Effector memory CD8-positive, alpha-beta T cell (primary cell): ENCODE data around the gene EPHB1.

Experiments used
- ATAC-seq: fragments of 150-1000 bp; cut with Tn5 transposase; replicated peaks from 2 replicates; pipeline ENCODE4 v1.10.0; 2021; ENCODE audit warnings: mild to moderate bottlenecking, moderate library complexity
- DNase-seq, 3 experiments: peaks; one replicate each; pipeline ENCODE4 v3.0.0; 2021
- H3K27ac Mint-ChIP-seq, 2 donors: one replicate each; pipeline ENCODE4 v1.8.0; 2022; ENCODE audit warnings: mild to moderate bottlenecking in 2 of 2, mixed read lengths in 2 of 2, moderate library complexity in 2 of 2
- H3K27me3 Mint-ChIP-seq, 2 donors: one replicate each; pipeline ENCODE4 v1.8.0; 2022; ENCODE audit warnings: mixed read lengths in 2 of 2
- H3K36me3 Mint-ChIP-seq: one replicate; pipeline ENCODE4 v1.8.0; 2022; ENCODE audit warnings: mild to moderate bottlenecking, moderate library complexity, mixed read lengths; ENCODE audit not compliant: insufficient read depth
- H3K4me1 Mint-ChIP-seq, 2 donors: one replicate each; pipeline ENCODE4 v1.8.0; 2022; ENCODE audit warnings: low read depth in 2 of 2, mixed read lengths in 2 of 2
- H3K4me3 Mint-ChIP-seq, 2 donors: one replicate each; pipeline ENCODE4 v1.8.0; 2022; ENCODE audit warnings: mild to moderate bottlenecking in 2 of 2, mixed read lengths in 2 of 2, moderate library complexity in 2 of 2
- H3K9me3 Mint-ChIP-seq, 2 donors: one replicate each; pipeline ENCODE4 v1.8.0; 2022; ENCODE audit warnings: mixed read lengths in 2 of 2

Gene EPHB1

DNA sequence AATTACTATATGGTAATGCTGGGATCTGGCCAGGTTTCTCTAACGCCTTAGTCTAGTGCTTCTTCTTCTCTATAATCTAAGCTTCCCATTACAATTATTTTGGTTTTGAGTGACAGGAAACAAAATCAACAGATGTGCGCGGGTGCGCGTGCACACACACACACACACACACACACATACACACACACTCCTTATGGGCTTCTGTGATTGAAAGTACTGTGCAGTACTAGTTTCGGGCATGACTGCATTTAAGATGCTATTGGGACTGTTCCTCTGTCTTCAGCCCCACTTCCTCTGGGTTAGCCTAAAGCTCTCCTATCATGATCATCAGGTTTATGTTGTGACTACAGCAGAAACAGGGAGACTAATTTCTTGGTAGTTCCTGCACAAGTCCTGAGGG is 32.2 kb downstream of the EPHB1 start:
- no peaks in the 10 kb centered on the region for H3K27me3 Mint-ChIP-seq
- H3K4me3 Mint-ChIP-seq: no peak overlapping the region
- no peaks in the 10 kb centered on the region for H3K4me1 Mint-ChIP-seq
- H3K27ac Mint-ChIP-seq: no peak overlapping the region
- no peak for DNase-seq
- no peak for ATAC-seq
- H3K36me3 Mint-ChIP-seq: no peaks in the 10 kb centered on the region
- peaks cover 0 to 2% of the 10 kb centered on the region in 2 donors for H3K9me3 Mint-ChIP-seq

DNA sequence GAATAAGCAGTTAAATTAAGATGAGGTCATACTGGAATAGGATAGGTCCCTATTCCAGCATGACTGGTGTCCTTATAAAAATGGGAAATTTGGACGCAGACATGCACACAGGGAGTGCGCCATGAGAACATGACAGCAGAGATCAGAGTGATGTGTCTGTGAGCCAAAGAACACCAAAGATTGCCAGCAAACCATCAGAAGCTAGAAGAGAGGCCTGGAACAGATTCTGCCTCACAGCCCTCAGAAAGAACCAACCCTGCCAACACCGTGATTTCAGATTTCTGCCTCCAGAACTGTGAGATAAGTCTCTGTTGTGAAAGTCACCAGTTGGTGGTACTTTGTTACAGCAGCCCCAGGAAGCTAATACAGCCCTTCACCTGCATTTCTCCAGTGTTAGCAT is 34.7 kb downstream of the EPHB1 start:
- Mint-ChIP-seq H3K27me3 (peaks cover 0 to 9% of the 10 kb centered on the region in 2 donors), H3K9me3 (peaks cover 0 to 4% of the 10 kb centered on the region in 2 donors), H3K36me3 (no peaks in the 10 kb centered on the region), H3K4me3 (no peak overlapping the region), H3K27ac (no peak overlapping the region), H3K4me1 (no peaks in the 10 kb centered on the region)
- DNase-seq: no peak
- ATAC-seq: no peak

DNA sequence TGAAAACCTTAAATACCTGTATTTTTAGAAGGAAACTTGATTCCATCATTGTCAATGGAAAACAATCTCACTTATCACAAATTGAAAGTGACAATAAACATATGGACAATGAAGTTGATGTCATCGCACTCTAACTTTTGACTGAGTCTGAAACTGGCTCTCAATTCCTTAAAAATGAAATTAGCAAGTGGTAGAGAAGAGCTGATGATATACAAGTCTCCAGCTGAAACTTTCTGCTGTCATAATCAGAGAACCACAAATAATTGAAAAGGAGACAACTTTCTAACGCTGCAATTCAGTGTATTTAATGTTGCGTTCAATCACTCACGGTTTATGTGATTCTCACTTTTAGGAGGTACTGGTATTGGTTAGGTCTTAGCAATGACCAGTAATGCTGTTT is 37.5 kb downstream of the EPHB1 start:
- ATAC-seq (no peak), DNase-seq (no peak)
- Mint-ChIP-seq H3K4me1 (no peaks in the 10 kb centered on the region), H3K9me3 (peaks cover 0 to 4% of the 10 kb centered on the region in 2 donors), H3K27me3 (peaks cover 0 to 9% of the 10 kb centered on the region in 2 donors), H3K36me3 (no peaks in the 10 kb centered on the region), H3K4me3 (no peak overlapping the region), H3K27ac (no peak overlapping the region)

DNA sequence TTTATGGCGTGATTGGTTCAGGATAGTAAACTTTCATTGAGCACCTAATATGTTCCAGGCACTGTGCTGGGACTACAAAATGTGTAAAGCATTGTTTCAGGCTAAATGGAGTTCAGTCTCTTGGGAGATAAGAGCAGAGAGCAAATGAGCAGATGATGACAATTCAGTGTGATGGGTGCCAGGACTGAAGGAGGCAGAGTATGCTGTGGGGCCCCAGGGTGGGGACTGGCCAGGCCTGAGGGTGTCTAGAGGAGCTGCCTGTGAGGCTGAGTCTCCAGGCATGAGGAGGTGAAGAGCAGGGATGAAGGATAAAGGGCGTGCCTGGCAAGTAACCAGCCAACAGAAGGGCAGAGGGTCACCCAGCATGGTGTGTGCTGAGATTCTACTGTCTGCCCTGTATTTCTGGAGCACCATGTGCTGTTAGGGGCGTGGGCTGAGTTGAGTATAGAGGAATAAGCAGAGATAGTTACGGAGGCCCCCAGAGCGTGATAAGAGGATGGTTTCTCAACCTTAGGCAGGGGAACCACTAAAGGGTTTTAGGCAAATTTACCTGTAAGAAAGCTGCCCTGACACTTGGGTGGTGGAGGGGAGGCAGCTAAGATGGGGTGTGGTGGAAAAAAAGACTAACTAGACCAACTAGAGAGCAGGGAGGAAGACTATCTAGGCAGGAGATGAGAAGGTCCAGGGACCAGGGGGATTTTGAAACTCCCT is 38.5 kb downstream of the EPHB1 start:
- no peaks in the 10 kb centered on the region for H3K36me3 Mint-ChIP-seq
- no peak overlapping the region for H3K27ac Mint-ChIP-seq
- H3K27me3 Mint-ChIP-seq: peaks cover 0 to 9% of the 10 kb centered on the region in 2 donors
- no peak for ATAC-seq
- DNase-seq: no peak
- H3K9me3 Mint-ChIP-seq: peaks cover 0 to 4% of the 10 kb centered on the region in 2 donors
- H3K4me1 Mint-ChIP-seq: no peaks in the 10 kb centered on the region
- H3K4me3 Mint-ChIP-seq: no peak overlapping the region

DNA sequence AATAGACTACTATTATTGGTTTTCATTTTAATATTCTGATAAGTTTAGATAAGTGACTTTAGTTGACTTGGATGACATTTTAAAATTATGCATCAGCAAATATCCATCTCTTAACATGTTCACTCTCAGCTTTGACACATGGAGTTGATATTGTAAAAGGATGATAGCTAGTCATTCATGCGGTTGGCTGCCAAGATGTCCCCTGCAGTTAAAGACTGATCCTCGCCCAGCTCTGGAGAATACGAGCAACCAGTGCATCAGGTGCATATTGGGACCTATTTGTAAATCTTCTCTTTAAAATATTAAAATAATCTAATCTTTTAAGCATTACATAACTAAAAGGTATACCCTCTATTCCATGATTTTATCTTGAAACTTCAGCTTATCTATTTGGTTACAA is 41.9 kb downstream of the EPHB1 start:
- Mint-ChIP-seq H3K27me3 (peaks cover 0 to 9% of the 10 kb centered on the region in 2 donors), H3K36me3 (no peaks in the 10 kb centered on the region), H3K9me3 (peaks cover 0 to 5% of the 10 kb centered on the region in 2 donors), H3K4me1 (no peaks in the 10 kb centered on the region), H3K27ac (no peak overlapping the region), H3K4me3 (no peak overlapping the region)
- ATAC-seq (no peak), DNase-seq (no peak)

DNA sequence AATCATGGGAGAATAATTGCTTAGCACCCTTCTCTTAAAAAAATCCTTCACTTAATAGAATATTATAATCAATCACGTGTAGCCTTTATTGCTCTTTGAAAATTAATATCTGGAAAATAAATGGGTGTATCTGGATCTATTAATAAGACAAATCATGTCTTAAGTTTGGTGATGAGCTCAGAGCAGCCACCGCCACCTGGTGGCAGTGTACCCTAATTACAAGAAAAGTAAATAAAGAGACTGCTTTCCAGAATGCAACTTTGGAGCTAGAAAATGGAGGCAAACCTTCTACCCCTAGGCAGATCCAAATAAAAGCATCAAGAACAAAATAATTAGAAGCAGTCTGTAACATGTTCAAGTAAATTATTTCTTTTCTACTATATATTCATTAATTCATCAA is 43.5 kb downstream of the EPHB1 start:
- Mint-ChIP-seq H3K27me3 (peaks cover 0 to 3% of the 10 kb centered on the region in 2 donors), H3K36me3 (no peaks in the 10 kb centered on the region), H3K9me3 (peaks cover 6 to 13% of the 10 kb centered on the region in 2 donors), H3K27ac (no peak overlapping the region), H3K4me1 (no peaks in the 10 kb centered on the region), H3K4me3 (no peak overlapping the region)
- ATAC-seq (no peak), DNase-seq (no peak)

DNA sequence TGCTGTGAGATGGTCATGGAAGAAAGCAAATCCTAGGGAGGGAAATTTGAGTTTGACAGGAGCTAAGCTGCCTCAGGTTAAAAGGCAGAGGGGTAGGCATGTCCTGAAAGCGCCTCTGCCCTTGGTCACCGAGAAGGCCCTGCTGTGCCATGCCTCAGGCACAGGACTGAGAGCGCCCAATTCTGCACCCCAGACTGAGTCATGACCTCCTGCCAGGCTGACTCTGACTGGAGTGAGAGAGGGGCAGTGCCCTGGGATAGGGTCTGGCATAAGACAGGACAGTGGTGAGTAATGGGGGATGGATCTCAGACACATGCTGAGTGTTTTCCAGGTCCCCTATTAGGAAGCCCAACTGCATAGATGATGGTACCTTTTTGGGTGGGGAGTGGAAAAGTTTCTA is 44.4 kb downstream of the EPHB1 start:
- Mint-ChIP-seq H3K36me3 (no peaks in the 10 kb centered on the region), H3K27ac (no peak overlapping the region), H3K4me3 (no peak overlapping the region), H3K27me3 (no peaks in the 10 kb centered on the region), H3K9me3 (peaks cover 6 to 19% of the 10 kb centered on the region in 2 donors), H3K4me1 (no peaks in the 10 kb centered on the region)
- DNase-seq: no peak
- no peak for ATAC-seq

DNA sequence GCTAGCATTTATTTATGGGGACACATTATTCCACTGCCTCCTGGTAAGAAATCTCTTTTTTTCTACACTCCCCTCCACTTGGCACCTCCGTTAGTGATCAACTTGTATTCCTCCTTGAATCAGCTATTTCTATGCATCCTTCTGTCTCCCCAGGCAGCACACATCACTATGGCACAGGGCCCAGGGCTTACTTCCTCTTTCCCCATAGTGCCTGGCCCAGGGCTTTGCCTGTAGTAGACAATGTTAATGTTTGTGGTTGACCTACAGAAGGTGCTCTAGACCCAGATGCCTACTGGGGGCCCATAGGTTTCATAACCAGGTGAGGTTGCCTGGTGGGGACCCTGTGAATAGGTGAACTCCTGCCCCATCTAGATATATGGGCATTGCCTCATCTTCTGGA is 44.9 kb downstream of the EPHB1 start:
- no peaks in the 10 kb centered on the region for H3K4me1 Mint-ChIP-seq
- no peaks in the 10 kb centered on the region for H3K27me3 Mint-ChIP-seq
- DNase-seq (no peak), ATAC-seq (no peak)
- peaks cover 7 to 24% of the 10 kb centered on the region in 2 donors for H3K9me3 Mint-ChIP-seq
- no peak overlapping the region for H3K27ac Mint-ChIP-seq
- H3K36me3 Mint-ChIP-seq: no peaks in the 10 kb centered on the region
- H3K4me3 Mint-ChIP-seq: no peak overlapping the region

DNA sequence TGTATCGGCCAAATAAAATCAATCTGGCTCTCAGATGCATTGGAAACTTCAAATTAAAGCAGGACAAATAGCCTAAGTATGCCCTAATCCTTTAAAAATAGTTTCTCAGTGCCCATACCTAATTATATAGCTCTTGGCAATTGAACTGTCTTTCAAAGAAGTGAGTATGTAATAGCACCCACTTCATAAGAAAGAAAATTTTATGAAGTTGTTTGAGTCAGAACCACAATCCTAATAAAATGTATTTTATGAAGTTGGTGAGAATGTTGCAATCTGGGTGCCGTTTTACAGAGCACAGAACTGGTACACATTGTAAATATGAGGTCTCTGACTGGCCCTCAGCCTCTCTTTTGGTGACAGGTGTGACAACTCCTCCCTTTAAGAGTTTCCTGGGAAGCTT is 45.4 kb downstream of the EPHB1 start:
- Mint-ChIP-seq H3K4me1 (no peaks in the 10 kb centered on the region), H3K36me3 (no peaks in the 10 kb centered on the region), H3K9me3 (peaks cover 7 to 24% of the 10 kb centered on the region in 2 donors), H3K4me3 (no peak overlapping the region), H3K27me3 (no peaks in the 10 kb centered on the region), H3K27ac (no peak overlapping the region)
- DNase-seq (no peak), ATAC-seq (no peak)

DNA sequence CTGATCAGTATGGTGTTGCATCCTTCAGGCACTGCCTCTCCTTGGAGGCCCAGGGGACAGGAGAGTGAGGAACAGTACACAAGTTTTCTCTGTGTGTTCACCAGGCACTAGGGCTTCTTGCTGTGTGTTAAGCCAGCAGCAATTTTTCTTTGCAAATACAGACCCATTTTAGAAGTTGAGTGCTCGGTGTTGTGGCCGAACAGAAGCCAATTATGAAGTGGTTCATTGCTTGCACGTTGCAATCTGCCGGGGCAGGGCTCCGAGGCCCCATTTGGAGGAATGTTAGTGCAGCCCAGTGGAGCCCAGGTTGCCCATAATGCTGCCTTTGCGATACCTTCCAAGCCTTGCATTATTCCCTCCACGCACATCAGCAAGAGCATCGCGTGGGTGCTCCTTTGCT is 51.0 kb downstream of the EPHB1 start:
- Mint-ChIP-seq H3K36me3 (no peaks in the 10 kb centered on the region), H3K4me3 (no peak overlapping the region), H3K9me3 (peaks cover 7 to 24% of the 10 kb centered on the region in 2 donors), H3K27me3 (peaks cover 0 to 11% of the 10 kb centered on the region in 2 donors), H3K4me1 (no peaks in the 10 kb centered on the region), H3K27ac (no peak overlapping the region)
- DNase-seq: no peak
- no peak for ATAC-seq

DNA sequence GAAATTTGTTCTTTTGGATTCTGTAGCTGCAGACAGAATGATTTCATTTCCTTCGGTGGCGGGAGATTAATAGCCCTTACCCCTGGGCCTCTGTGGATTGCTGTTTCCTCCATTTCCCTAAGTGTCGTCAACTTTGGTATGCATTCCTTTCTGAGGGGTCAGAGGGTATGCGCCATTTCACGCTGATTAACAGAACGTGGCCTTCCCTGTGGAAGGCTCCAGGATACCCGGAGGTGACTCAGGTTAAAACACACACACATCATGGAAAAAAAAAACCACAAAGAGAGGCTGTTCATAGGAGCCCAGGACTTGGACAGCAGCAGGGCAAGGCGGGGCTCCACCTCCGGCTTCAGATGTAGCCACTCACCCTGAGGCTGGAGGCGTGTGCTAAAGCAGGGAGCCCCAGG is 51.9 kb downstream of the EPHB1 start:
- Mint-ChIP-seq H3K27ac (no peak overlapping the region), H3K9me3 (peaks cover 7 to 24% of the 10 kb centered on the region in 2 donors), H3K27me3 (peaks cover 0 to 11% of the 10 kb centered on the region in 2 donors), H3K36me3 (no peaks in the 10 kb centered on the region), H3K4me1 (no peaks in the 10 kb centered on the region), H3K4me3 (no peak overlapping the region)
- ATAC-seq (no peak), DNase-seq (no peak)

DNA sequence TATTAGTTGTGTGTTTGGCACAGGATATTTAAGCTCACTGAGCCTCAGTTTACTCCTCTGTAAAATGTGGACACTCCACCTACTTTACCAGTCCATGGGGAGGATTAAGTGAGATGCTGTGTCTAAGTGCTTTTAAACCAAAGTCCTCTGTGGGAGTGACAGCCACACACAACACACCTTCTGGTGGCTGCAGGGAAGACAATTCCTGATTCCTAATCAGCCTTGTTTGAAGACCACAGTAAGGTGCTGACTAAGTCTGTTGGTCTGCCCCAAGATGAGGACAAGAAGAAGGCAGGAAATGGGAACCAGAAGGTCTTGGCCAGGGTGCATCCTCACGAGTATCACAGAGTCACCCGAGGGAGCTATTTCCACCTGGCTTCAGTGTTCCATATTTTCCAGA is 52.3 kb downstream of the EPHB1 start:
- H3K9me3 Mint-ChIP-seq: peaks cover 7 to 22% of the 10 kb centered on the region in 2 donors
- ATAC-seq (no peak), DNase-seq (no peak)
- no peaks in the 10 kb centered on the region for H3K36me3 Mint-ChIP-seq
- H3K27me3 Mint-ChIP-seq: peaks cover 0 to 11% of the 10 kb centered on the region in 2 donors
- no peaks in the 10 kb centered on the region for H3K4me1 Mint-ChIP-seq
- H3K4me3 Mint-ChIP-seq: no peak overlapping the region
- H3K27ac Mint-ChIP-seq: no peak overlapping the region

DNA sequence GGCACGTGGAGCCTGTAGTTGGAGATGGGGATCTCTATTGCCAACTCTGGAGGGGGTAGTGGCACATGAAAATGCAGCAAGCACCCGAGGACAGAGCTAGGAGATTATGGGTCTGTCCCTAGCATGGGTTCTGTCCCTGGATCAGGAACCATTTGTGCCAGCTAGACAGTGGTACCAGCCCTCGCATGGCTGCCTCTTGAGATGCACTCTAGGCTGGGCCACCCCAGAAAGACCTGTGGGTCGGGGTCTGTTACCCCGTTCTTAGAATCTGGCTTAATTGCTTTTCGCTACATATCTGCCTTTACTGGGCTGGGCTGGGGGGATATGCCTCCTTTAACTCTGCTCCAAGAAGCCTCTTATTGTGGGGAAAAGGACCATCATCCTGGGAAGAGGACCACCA is 54.5 kb downstream of the EPHB1 start:
- no peaks in the 10 kb centered on the region for H3K36me3 Mint-ChIP-seq
- peaks cover 3% of the 10 kb centered on the region in 2 donors for H3K9me3 Mint-ChIP-seq
- H3K4me3 Mint-ChIP-seq: no peak overlapping the region
- peaks cover 0 to 11% of the 10 kb centered on the region in 2 donors for H3K27me3 Mint-ChIP-seq
- H3K4me1 Mint-ChIP-seq: peaks cover 2 to 5% of the 10 kb centered on the region in 2 donors
- H3K27ac Mint-ChIP-seq: no peak overlapping the region
- DNase-seq (no peak), ATAC-seq (no peak)

DNA sequence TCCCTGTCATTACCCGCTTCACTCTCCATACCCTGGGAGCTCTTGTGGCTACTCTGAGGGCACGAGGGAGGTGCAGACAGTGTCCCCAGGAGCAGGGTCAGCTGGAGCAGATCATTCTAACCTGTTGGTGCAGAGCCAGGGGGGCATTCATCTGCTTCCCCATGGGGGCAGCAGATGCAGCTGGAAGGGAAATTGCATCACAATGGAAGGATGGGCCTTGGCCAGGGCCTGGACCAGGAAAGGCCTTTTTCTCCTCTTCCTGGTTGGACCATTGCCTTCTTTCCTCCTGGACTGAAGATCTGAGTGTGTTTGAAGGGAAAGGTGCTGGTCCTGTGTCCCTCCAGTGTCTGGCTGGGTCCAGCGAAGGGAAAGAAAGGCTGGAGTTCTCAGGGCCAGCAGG is 55.7 kb downstream of the EPHB1 start:
- no peaks in the 10 kb centered on the region for H3K36me3 Mint-ChIP-seq
- peaks cover 2 to 5% of the 10 kb centered on the region in 2 donors for H3K4me1 Mint-ChIP-seq
- no peak for ATAC-seq

More for the DNA sequence above, 55.7 kb downstream of the EPHB1 start:
- no peak overlapping the region for H3K27ac Mint-ChIP-seq
- H3K9me3 Mint-ChIP-seq: peaks cover 0 to 2% of the 10 kb centered on the region in 2 donors
- no peak for DNase-seq
- H3K27me3 Mint-ChIP-seq: peaks cover 0 to 11% of the 10 kb centered on the region in 2 donors
- no peak overlapping the region for H3K4me3 Mint-ChIP-seq
